HUES48 (cell line): ENCODE results near the gene CAND2.

Experiments used
- H3K27ac ChIP-seq: one replicate; pipeline ENCODE4 v1.7.0; 2013; ENCODE audit warnings: low read depth, low read length, inconsistent platforms
- H3K27me3 ChIP-seq: 2 replicates; pipeline ENCODE4 v1.6.1; 2013; ENCODE audit warnings: mild to moderate bottlenecking, low read length; ENCODE audit not compliant: control insufficient read depth, insufficient read depth
- H3K36me3 ChIP-seq: 2 replicates; pipeline ENCODE4 v1.6.1; 2013; ENCODE audit warnings: low read length; ENCODE audit not compliant: control insufficient read depth, insufficient read depth
- H3K4me1 ChIP-seq: 2 replicates; pipeline ENCODE4 v1.6.1; 2013; ENCODE audit warnings: mild to moderate bottlenecking, low read length; ENCODE audit not compliant: control insufficient read depth, insufficient read depth
- H3K4me3 ChIP-seq: 2 replicates; pipeline ENCODE4 v1.5.1; 2013; ENCODE audit warnings: mild to moderate bottlenecking, low read depth, low read length
- H3K9ac ChIP-seq: 2 replicates; pipeline ENCODE4 v1.6.1; 2013; ENCODE audit warnings: mild to moderate bottlenecking, low read depth, low read length, moderate library complexity
- H3K9me3 ChIP-seq: 2 replicates; pipeline ENCODE4 v1.6.1; 2013; ENCODE audit warnings: low read length; ENCODE audit not compliant: control insufficient read depth, insufficient read depth

The CAND2 gene

GRCh38 chr3:12796171-12797123 lies at the start of gene CAND2:
TSS of gene CAND2 (plus strand) at chr3:12796680. CDS start at chr3:12796721, 41 bp downstream.
- H3K4me1 ChIP-seq: 0 out of 2 replicates have a peak, but pooled peaks cover 4% of the 10 kb centered on the region
- peak within 1 kb of the TSS; percentile 65 for H3K9ac ChIP-seq
- no peaks in the 10 kb centered on the region for H3K9me3 ChIP-seq
- peak within 1 kb of the TSS; percentile 93 for H3K4me3 ChIP-seq
- no peaks in the 10 kb centered on the region for H3K27me3 ChIP-seq
- no peaks in the 10 kb centered on the region for H3K36me3 ChIP-seq
- H3K27ac ChIP-seq: no peak within 1 kb of the TSS

DNA sequence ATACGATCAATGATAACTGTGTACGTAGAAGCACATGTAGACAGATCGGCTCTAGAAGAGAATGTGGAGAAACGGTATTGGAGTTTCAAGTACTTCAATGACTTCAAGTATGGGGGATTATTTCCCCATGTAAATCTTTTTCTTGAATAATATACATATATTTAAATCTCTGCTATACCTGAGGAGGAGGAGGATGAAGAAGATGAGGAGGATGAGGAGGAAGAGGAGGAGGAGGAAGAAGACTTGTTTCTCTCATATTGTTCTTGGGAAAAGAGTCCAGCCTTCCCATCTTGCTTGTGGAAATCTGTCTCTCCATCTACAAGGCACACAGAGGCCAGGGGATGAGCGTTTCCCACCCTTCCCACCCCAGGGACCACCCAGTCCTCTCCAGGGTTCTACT lies 48.0 kb upstream of the CAND2 start:
- no peaks in the 10 kb centered on the region for H3K4me1 ChIP-seq
- H3K27me3 ChIP-seq: no peaks in the 10 kb centered on the region
- no peak overlapping the region for H3K27ac ChIP-seq
- H3K9ac ChIP-seq: no peak overlapping the region
- no peak overlapping the region for H3K4me3 ChIP-seq
- no peaks in the 10 kb centered on the region for H3K36me3 ChIP-seq
- H3K9me3 ChIP-seq: no peaks in the 10 kb centered on the region

GRCh38 chr3:12750223-12750622 lies 46.3 kb upstream of the CAND2 start:
- H3K9ac ChIP-seq: no peak overlapping the region

DNA sequence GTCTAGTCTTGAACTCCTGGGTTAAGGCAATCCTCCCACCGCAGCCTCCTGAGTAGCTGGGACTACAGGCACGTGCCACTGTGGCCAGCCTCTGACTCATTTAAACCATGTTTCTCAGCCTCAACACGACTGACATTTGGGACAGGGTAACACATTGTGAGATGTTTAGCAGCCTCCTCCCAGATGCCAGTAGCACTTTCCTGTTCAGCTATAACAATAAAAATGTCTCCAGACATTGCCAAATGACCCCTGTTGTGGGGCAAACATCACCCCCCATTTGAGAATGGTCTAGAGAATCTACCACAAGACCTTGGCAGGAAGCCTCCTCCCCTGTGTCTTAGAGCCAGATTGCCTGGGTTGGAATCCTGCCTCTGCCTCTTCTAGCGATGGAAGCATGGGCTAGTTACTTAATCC lies 45.8 kb upstream of the CAND2 start:
- Histone ChIP-seq H3K4me1 (no peaks in the 10 kb centered on the region), H3K27me3 (no peaks in the 10 kb centered on the region), H3K9me3 (no peaks in the 10 kb centered on the region), H3K27ac (no peak overlapping the region), H3K4me3 (no peak overlapping the region), H3K36me3 (no peaks in the 10 kb centered on the region), H3K9ac (no peak overlapping the region)

More at GRCh38 chr3:12750223-12750622, 46.3 kb upstream of the CAND2 start:
- no peaks in the 10 kb centered on the region for H3K27me3 ChIP-seq
- H3K4me1 ChIP-seq: no peaks in the 10 kb centered on the region
- no peaks in the 10 kb centered on the region for H3K9me3 ChIP-seq
- H3K27ac ChIP-seq: no peak overlapping the region
- no peaks in the 10 kb centered on the region for H3K36me3 ChIP-seq
- H3K4me3 ChIP-seq: no peak overlapping the region

DNA sequence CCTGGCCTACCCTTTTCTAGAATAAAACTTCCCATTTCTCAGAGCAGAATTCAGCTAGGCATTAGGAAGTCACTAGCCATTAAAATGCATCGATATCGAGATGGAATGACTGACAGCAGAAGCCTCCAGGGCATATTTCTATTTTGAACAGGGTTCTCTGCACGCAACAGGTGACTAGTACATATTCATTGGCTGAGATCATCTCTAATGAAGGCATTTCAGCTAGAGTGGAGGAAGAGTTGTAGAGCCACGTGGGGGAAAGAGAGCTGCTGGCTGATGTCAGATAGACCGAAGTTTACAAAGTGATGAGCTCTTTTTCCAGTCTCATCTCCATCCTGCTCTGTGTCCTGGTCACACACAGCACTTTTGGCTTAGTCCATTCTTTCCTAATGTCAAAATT lies 44.9 kb upstream of the CAND2 start:
- H3K9ac ChIP-seq: no peak overlapping the region
- no peaks in the 10 kb centered on the region for H3K9me3 ChIP-seq
- H3K4me1 ChIP-seq: no peaks in the 10 kb centered on the region
- no peaks in the 10 kb centered on the region for H3K27me3 ChIP-seq
- no peak overlapping the region for H3K27ac ChIP-seq
- H3K4me3 ChIP-seq: no peak overlapping the region
- no peaks in the 10 kb centered on the region for H3K36me3 ChIP-seq

- H3K27ac ChIP-seq: no peak overlapping the region
Measured at GRCh38 chr3:12752102-12752501, 44.4 kb upstream of the CAND2 start.

DNA sequence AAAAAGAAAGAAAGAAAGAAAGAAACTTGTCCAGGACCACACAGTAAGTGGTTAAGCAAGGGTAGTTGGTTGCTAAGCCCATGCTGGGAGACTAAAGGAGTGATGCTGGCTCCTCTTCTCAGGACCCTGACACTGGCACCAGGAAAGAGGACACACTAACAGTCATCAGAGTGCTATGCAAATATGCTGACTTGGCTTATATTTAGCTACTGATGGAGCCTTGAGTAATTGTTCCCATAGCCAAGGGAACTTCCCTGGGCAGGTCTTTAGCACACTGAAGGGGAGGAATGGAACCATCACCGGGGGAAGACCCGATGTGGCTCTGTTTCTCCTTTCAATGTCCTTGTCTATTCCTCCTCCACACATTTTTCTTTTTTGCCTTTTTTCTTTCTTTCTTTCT lies 43.7 kb upstream of the CAND2 start:
- no peak overlapping the region for H3K27ac ChIP-seq
- H3K4me1 ChIP-seq: no peaks in the 10 kb centered on the region
- no peaks in the 10 kb centered on the region for H3K27me3 ChIP-seq
- H3K9me3 ChIP-seq: no peaks in the 10 kb centered on the region
- no peak overlapping the region for H3K9ac ChIP-seq
- H3K36me3 ChIP-seq: no peaks in the 10 kb centered on the region
- no peak overlapping the region for H3K4me3 ChIP-seq

More at GRCh38 chr3:12752102-12752501, 44.4 kb upstream of the CAND2 start:
- Histone ChIP-seq H3K9ac (no peak overlapping the region), H3K4me3 (no peak overlapping the region), H3K36me3 (no peaks in the 10 kb centered on the region), H3K4me1 (no peaks in the 10 kb centered on the region), H3K27me3 (no peaks in the 10 kb centered on the region), H3K9me3 (no peaks in the 10 kb centered on the region)

GRCh38 chr3:12753275-12754028 lies 43.0 kb upstream of the CAND2 start:
- H3K9ac ChIP-seq: no peak overlapping the region
- H3K36me3 ChIP-seq: no peaks in the 10 kb centered on the region
- H3K9me3 ChIP-seq: no peaks in the 10 kb centered on the region
- no peaks in the 10 kb centered on the region for H3K27me3 ChIP-seq
- H3K27ac ChIP-seq: no peak overlapping the region
- peaks cover 4% of the 10 kb centered on the region; the same call in 1 of the 2 replicates for H3K4me1 ChIP-seq
- no peak overlapping the region for H3K4me3 ChIP-seq

DNA sequence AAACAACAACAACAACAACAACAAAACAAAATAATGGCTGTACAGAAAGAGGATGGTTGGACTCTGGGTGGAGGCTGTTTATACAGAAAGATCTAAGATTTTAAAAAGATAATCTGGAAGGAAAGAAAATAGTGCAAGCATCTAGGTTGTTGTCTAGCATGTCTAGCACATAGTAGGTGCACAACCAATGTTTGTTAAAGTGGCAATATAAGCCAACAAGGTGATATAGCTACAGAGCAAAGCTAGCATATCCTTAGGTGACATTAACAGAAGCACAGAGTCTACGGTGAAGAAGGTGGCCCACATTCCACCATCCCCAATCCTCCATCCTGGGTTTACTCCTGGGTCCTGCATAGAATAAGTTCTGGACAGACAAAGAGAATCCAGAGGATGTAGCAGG lies 42.2 kb upstream of the CAND2 start:
- no peaks in the 10 kb centered on the region for H3K9me3 ChIP-seq
- H3K27me3 ChIP-seq: no peaks in the 10 kb centered on the region
- H3K4me1 ChIP-seq: peaks cover 7% of the 10 kb centered on the region
- H3K27ac ChIP-seq: no peak overlapping the region
- no peak overlapping the region for H3K4me3 ChIP-seq
- H3K36me3 ChIP-seq: no peaks in the 10 kb centered on the region
- H3K9ac ChIP-seq: no peak overlapping the region

- Histone ChIP-seq H3K4me3 (no peak overlapping the region), H3K27me3 (no peaks in the 10 kb centered on the region), H3K27ac (no peak overlapping the region), H3K36me3 (no peaks in the 10 kb centered on the region), H3K9me3 (no peaks in the 10 kb centered on the region), H3K9ac (no peak overlapping the region), H3K4me1 (peaks cover 8% of the 10 kb centered on the region)
Measured at GRCh38 chr3:12755754-12756153, 40.7 kb upstream of the CAND2 start.

DNA sequence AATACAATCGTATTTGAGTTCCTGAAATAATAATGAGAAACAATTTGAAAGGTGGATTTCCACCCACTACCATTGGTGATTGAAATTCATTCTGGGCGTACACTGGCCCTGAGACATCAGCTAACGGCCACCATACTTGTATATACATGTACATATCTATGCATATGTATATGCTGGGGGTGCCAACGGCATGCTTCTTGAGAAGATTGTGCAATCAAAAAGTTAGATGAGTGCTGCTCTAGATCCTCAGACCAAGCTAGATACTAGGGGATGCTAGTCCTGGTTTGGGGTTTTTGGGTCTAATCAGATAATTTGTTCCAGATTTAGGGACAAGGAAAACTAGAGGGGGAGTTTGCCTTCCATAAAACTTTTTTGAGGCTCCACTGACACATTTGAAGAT lies 40.3 kb upstream of the CAND2 start:
- Histone ChIP-seq H3K4me3 (no peak overlapping the region), H3K36me3 (no peaks in the 10 kb centered on the region), H3K9me3 (no peaks in the 10 kb centered on the region), H3K27ac (no peak overlapping the region), H3K27me3 (no peaks in the 10 kb centered on the region), H3K4me1 (peaks cover 8% of the 10 kb centered on the region), H3K9ac (no peak overlapping the region)
